Tongue (tissue), 2 donors: Measurements from ENCODE around the gene BATF3. TPM values are rescaled to one million over a fixed set of nuclear protein-coding genes. Genes with fewer than 3 reads are reported as not detected.
"Not testable (repeated sequence)": the region's sequence is repeated elsewhere in the genome, so short reads cannot be mapped to it uniquely, and the experiment has no call there.

Source experiments
- DNase-seq: peaks from one replicate; pipeline ENCODE4 v3.0.0-alpha.2; 2015
- total RNA-seq: library from RNA; depleted of rRNA; stranded (reverse); fragments of >200 nt; gene quantifications from one replicate; pipeline ENCODE4 v1.2.3, GENCODE V29; 2014

Gene BATF3, protein sequence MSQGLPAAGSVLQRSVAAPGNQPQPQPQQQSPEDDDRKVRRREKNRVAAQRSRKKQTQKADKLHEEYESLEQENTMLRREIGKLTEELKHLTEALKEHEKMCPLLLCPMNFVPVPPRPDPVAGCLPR
- total RNA-seq: 3.0 TPM

DNA sequence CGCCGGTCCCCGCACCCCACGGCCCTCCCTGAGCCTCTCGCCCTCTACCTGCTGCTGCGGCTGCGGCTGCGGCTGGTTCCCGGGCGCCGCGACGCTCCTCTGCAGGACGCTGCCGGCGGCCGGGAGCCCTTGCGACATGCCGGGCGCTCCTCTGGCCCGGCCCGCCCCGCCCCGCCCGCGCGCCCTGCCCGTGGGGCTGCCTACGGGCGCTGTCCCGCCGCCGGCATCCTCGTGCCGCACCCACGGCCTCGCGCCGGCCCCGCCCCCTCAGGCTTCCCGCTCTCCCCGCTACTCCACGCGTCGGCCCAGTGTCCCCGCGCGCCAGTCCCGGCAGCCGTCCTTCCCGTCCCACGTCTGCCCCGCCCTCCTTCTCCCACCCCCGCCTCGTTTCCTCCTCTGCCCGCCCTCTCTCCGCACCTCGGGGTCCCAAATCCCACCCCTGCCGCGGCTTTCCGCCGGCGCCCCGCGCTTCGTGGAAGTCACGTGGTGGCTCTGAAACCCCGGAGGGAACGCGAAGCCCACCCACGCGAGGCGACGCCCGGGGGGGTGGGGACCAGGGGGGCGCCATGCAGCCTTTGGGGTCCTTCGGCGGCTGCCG, at the start of gene BATF3:
TSS of gene BATF3 (minus strand) at position 216 of the 598 bp plus-strand sequence. CDS start at position 138, 78 bp downstream.
- DNase-seq: peak; percentile 40

DNA sequence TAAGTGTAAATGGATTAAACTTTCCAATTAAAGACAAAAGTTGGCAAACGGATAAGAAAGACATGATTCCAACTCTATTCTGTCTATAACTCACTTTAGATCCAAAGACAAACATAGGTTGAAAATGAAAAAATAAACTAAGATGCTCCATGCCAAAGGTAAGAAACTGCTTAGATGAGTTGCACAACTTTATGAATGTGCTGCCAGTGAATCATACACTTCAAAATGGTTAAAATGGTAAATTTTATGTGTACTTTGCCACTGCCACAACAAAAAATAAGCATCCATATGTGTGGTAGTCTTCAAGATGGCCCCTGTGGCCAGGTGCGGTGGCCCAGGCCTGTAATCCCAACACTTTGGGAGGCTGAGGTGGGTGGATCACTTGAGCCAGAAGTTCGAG, 46.9 kb upstream of the BATF3 start:
- DNase-seq: no peak

DNA sequence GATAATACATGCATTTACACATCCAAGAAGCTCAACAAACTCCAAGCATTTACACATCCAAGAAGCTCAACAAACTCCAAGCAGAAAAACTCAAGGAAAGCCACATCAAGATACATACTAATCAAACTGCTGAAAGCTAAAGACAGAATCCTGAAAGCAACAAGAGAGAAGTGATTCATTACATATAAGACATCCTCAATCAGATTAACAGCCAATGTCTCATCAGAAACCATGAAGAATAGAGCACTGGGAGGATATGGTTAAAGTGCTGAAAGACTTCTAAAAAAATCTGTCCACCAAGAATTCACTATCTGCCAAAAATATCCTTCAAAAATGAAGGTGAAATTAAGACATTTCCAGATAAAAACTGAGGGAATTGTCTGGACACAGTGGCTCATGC, 45.7 kb upstream of the BATF3 start:
- DNase-seq: no peak

DNA sequence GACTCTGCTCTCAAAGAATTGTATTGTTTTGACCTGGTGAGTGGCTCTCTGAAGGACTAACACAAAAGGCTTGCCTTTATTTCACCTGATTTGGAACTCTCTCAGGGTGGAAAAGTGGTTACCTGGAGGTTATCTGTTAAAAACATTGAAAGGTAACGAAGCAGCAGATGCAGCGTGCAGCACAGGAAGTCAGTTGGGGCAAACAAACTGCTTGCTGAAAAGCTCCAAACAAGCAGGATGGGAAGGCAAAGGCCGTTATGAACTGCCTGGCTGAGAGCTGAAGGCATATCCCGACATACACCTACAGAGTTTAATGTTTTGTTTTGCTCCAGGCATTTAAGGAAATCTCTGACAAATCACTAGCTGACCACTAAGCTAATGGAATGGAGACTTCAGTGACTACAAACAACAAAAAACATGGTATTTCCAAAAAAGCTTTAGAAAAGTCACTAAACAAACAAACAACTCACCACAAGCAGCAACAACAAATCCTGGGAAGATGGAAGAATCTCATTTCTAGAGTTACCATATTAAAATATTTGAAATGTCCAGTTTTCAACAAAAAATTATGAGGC, 44.3 kb upstream of the BATF3 start:
- DNase-seq: no peak

DNA sequence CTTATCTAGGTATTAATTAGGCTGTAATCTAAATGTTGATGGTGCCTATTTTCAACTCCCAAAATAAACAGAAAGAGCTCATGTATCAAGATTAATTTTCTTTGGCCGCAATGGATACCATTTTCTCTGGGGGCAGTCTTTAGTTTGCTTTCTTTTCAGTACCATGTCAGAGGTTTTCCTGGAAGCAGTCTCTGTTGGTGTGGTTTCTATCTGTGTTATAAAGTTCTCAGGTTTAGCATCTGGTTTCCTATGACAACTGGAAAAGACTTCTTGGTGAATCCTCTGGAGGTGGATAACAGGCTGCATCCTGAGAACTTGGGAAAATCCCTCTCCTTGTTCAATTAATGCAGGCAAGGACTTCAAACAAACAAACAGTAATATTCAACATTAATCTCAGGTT, 38.7 kb upstream of the BATF3 start:
- peak; percentile 19 for DNase-seq

DNA sequence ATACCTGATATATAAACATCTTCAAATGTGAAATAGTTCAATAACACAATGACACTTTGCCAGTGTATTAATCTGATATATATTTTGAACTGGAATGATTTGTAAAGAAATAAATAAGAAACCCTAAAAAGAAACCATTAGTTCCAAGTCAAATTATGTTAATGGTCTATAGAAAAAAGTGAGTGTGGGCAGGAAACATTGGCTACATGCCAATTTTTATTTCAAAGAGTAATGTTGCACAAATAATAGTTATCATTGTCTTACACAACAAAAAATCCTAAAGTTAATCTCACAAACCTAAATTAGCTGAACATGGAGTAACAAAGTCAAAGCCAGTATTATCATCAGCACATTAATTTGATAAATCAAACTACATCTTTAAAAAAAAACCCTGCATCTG, 37.9 kb upstream of the BATF3 start:
- no peak for DNase-seq

DNA sequence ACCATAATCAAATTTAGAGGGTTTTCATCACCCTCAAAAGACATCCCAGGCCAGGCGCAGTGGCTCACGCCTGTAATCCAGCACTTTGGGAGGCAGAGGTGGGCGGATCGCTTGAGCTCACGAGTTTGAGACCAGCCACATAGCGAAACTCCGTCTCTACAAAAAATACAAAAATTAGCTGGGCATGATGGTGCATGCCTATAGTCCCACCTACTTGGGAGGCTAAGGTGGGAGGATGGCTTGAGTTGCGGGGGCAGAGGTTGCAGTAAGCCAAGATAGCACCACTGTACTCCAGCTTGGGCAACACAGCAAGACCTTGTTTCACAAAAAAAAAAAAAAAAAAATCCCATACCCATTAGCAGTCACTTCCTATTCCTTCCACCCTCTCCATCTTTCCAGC, 33.5 kb upstream of the BATF3 start:
- no peak for DNase-seq

DNA sequence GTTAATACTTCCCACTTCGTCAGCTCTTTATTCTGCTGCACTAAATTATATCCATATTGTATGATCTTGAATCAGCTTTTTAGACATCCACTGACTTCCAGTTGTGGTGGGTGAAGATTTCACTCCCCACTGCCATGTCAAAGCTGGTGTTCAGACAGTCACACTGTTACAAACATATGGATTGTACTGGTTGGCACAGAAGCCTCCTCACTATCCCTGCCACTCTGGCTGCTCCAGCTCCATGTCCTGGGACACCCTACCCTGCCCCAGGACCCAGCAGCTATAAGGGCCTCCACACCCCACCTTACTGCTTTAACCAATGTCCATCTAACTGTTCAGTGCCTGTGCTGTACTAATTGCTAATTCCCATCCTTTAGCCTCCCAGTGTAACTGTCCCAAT, 32.0 kb upstream of the BATF3 start:
- DNase-seq: no peak

DNA sequence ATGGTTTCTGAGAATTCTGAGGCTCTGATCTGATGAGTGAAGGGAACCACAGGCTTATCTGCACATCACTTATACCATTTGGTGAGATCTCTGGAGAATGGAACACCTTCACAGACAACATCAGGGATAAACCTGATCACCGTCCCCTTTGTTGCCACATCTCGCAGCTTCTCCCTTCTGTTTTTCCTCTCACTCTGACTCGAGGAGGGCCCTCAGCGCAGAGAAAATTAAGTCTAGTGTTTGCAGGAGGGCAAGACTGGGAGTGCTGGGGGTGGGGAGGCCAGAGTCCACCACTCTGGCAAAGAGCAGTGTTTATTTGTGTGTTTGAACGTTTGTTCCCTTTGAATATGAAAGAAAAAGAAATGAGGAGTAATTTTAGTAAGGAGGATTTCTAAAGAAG, 29.0 kb upstream of the BATF3 start:
- DNase-seq: no peak

DNA sequence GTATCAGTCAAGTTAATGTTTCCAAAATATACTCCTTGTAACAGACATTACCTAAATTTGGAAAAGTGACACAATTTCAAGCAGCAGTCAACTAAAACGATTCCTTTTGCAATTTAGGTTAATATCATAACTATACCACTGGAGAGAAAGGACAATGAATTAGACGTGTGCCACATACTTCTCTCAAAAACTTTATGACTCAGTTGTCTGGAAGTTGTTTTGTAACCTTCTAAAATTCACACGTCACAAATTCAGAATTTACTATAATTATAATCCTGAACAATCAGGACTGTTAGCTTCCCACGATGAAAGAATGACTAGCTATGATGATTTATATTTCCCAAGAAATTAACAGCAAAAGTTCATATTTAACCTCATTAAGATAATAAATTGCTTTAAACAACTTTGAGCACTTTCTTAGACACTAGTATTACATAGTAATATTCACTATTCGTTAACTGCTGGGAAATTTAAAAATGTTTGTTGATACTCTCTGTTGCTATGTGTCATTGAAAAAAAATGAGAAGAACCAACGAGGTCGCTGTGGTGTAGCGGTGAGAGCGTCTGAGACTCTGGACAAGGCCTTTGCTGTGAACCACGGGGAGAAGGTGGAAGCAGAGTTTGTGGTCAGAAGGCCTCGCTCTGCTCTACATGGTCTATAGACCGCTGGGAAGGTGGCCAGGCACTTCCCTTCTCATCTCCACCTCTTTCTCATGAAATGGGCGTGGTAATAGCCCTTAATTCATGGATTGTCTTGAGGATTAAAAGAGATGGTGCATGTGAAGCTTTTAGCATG, 27.9 kb upstream of the BATF3 start:
- no peak for DNase-seq

DNA sequence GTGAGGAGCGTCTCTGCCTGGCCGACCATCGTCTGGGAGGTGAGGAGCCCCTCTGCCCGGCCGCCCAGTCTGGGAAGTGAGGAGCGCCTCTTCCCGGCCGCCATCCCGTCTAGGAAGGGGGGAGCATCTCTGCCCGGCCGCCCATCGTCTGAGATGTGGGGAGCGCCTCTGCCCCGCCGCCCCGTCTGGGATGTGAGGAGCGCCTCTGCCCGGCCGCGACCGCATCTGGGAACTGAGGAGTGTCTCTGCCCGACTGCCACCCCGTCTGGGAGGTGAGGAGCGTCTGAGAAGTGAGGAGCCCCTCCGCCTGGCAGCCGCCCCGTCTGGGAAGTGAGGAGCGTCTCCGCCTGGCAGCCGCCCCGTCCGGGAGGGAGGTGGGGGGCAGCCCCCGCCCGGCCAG, 25.0 kb upstream of the BATF3 start:
- not testable (repeated sequence) for DNase-seq

DNA sequence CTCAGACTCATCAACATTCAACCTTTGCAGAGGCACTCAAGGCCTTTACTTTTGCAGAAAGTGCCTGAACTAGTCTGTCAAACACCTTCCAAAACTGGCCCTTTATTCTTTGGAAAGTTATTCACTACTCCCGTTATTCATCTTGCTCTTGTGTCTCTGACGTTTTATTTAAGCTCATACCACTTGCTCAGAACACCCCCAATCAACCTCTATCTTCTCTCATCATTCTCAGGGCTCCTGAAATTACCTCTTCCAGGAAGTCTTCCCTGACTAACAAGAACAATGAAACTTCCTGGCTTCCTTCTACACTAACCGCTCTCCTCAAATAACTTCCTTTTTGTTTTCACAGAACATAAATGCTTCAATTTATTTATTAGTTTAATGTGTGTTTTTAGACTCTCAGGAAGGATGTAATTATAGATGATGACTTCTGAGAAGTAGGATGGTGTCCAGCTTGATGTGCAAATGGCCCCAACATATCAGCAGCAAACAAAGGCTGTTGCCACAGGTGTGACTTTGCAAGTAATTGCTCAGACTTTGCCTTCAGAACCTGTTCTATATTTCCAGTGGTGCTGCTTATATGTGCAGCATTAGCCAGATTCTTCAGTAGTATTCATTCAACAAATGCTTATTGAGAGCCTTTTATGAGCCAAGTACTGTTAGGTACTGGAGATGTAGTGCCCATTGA, 22.8 kb upstream of the BATF3 start:
- no peak for DNase-seq

DNA sequence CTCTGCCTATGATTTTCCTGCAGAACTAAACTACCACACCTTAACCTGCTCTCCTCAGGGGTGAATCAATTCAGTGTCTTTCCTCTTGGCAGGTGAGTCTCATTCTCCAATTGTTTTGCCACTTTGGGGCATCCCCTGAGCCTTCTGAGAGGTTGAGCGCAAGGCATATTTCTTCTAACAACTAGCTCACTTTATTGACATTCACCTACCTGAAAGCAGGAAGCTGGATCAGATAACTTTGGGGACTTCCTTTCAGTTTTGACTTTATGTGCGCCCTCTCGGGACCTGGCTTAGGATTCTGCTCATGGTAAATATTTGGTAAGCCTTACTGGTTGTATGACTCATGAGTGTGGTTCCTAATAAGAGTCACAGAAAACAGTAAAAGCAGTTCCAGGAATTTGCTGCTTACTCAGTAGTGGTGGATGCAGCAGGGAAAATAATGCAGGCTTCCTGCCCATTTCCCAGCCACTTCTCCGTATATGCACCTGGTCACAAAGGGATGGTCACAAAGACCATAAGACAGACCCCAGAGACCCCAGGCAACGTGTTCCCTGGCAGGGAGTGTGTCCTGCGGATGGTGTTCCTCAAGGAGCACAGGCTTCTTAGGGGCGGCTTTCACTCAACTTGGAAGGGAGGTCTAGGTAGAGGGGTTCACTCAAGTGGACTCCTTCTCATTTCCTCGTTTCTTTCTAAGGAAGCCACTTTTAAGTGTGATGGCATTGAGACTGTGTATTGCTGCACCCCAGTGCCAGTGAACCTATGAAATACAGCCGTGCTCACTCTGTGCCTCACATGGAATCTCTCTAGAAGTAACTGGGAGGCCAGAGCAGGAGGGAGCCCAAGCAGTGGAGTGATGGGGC, 22.0 kb upstream of the BATF3 start:
- DNase-seq: no peak

DNA sequence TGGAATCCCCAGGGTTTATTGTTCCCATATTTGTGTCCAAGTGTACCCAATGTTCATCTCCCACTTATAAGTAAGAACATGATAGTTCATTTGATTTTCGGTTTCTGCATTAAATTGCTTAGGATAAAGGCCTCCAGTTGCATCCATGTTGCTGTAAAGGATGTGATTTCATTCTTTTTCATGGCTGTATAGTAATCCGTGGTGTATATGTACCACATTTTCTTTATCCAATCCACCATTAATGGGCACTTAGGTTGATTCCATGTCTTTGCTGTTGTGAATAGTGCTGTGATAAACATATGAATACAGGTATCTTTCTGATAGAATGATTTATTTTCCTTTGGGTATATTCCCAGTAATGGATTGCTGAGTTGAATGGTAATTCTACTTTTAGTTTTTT, 20.0 kb upstream of the BATF3 start:
- no peak for DNase-seq

DNA sequence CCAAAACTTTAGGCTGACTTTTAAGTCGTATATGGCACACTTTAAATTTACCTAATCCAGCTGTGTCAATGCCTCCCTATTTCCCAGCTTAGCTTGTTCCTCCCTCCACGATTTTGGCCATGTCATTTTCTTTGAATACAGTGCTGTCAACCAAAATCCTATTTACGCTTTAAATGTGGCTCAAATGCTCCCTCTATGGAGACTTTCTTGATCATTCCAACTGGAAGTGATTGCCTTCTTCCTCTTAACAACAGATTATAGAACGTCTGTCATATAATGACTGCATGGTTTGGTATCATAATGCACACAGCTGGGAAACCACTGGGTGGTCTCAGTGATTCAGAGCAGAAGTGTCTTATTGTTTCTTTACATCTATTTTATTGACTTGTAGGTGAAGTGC, 18.9 kb upstream of the BATF3 start:
- DNase-seq: peak; percentile 18

DNA sequence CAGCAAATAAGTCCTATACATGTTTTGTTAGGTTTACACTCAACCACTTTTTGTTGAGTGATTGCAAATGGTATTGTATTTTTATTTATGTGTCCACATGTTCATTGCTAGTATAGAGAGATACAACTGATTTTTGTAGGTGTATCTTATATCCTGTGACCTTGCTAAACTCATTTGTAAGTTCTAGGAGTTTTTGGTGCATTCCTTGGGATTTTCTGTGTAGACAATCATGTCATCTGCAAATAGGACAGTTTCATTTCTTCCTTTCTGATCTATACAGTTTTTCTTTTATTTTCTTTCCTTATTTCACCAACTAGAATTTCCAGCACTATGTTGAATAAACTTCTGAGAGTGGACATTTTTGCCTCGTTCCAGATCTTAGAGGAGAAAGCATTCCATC, 16.5 kb upstream of the BATF3 start:
- DNase-seq: no peak

DNA sequence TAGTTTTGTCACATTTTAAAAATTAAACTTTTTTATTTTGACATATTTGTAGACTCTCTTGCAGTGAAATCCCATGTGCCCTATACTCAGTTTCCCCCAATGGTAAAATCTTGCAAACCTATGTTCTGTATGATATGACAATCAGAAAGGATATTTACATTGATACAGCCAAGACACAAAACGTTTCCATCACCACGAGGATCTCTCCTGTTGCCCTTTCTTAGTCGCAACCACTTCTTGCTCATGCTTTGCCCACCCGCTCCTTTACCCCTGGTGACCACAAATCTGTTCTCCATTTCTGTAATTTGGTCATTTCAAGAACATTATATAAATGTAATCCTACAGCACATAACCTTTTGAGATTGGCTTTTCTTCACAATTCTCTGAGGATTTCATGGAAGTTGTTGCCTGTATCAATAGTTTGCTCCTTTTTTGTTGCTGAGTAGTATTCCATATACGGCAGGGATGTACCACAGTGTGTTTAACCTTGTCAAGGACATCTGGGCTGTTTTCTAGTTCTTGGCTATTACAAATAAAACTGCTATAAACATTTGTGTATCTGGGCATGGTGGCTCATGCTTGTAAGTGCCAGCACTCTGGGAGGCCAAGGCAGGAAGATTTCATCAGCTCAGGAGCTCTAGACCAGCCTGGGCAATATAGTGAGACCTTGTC, 14.0 kb upstream of the BATF3 start:
- DNase-seq: no peak

DNA sequence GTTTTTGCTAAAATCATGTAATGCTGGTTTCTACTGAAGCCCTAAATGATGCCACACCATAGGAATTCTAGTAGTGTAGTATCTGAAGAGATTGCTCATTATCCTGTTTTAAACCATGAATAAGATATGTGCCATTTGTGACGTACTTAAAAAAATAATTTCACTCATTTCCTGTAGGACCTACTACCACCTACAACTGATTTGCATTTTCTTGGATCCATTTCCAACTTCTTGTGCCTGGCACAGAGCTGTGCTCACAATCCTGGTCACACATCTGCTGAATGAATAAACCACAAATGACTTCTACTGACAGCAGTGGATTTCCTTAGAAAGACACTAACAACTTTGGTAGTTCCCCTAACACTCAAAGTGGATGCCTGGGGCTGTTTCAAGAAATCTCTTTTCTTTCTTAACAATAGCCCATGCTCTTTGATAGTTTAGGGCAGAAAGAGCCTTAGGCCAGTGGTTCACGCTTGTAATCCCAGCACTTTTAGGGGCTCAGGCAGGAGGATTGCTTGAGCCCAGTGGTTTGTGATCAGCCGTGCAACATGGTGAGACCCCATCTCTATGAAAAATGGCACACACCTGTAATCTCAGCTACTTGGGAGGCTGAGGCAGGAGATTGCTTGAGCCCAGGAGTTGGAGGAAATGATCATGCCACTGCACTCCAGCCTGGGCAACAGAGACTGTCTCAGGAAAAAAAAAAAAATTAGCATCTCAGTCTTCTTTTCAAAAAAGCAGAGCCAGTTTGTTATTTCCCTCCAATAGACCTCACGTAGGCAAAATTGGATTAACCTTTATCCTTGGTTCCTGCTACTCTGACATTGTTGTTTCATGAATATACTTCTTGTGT, 13.0 kb upstream of the BATF3 start:
- DNase-seq: no peak

DNA sequence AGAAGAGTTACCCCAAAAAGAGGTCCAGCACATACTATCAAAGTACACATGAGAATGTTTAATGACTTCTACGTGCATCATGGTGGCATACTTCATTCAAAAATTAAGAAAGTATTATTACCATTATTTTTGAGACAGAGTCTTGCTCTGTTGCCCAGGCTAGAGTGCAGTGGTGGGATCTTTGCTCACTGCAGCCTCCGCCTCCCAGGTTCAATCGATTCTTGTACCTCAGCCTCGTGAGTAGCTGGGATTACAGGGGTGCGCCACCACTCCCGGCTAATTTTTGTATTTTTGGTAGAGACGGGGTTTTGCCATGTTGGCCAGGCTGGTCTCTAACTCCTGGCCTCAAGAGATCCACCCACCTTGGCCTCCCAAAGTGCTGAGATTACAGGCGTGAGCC, 12.3 kb upstream of the BATF3 start:
- DNase-seq: not testable (repeated sequence)

DNA sequence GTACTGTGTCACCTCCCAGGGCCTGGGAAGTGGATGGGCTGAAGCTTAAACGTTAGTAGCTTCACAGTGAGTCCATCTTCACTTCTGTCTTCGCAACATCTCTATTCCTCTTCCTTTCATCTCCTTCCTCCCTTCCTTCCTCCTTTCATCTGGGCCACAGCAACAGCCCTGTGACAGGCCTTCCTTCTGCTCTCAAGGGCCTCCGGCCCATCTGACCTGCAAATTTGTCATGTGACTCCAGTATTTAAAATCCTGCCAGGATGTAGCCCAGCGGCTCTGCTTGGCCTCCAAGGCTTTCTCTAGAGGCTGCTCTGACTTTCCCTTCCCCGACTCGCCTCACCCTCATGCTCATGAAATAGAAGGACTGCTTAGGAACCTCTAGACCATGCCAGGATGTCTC, 10.9 kb upstream of the BATF3 start:
- no peak for DNase-seq
